Naive B cell (primary cell): ENCODE results near the gene CACTIN. TPM values are rescaled to one million over a fixed set of nuclear protein-coding genes. Genes with fewer than 3 reads are reported as not detected.

Experiments used
- ATAC-seq, 2 donors: fragments of 150-1000 bp; cut with Tn5 transposase; 2 replicates each; pipeline ENCODE4 v1.10.0; 2021; ENCODE audit warnings: low read depth in 2 of 2, mild to moderate bottlenecking in 2 of 2, moderate library complexity in 2 of 2
- DNase-seq: peaks from one replicate; pipeline ENCODE4 v3.0.0; 2022
- H3K27ac Mint-ChIP-seq, 6 donors: one replicate each; pipeline ENCODE4 v1.8.0; 2020 to 2022; ENCODE audit warnings: mild to moderate bottlenecking in 6 of 6, mixed read lengths in 6 of 6, moderate library complexity in 5 of 6, inconsistent platforms in 2 of 6
- H3K27me3 Mint-ChIP-seq, 3 donors: one replicate each; pipeline ENCODE4 v1.8.0; 2021 to 2022; ENCODE audit warnings: mixed read lengths in 3 of 3, mild to moderate bottlenecking in 1 of 3
- H3K36me3 Mint-ChIP-seq, 2 donors: one replicate each; pipeline ENCODE4 v1.8.0; 2020 to 2022; ENCODE audit warnings: mixed read lengths in 2 of 2, inconsistent platforms in 1 of 2, mild to moderate bottlenecking in 1 of 2
- H3K4me1 Mint-ChIP-seq, 3 donors: one replicate each; pipeline ENCODE4 v1.8.0; 2020 to 2022; ENCODE audit warnings: mixed read lengths in 3 of 3, inconsistent platforms in 1 of 3, mild to moderate bottlenecking in 1 of 3, moderate library complexity in 1 of 3
- H3K4me3 Mint-ChIP-seq, 8 donors: one replicate each; pipeline ENCODE4 v1.8.0; 2020 to 2022; ENCODE audit warnings: mild to moderate bottlenecking in 8 of 8, mixed read lengths in 8 of 8, moderate library complexity in 8 of 8, inconsistent platforms in 2 of 8
- H3K9me3 Mint-ChIP-seq, 7 donors: one replicate each; pipeline ENCODE4 v1.8.0; 2020 to 2022; ENCODE audit warnings: mixed read lengths in 7 of 7, mild to moderate bottlenecking in 5 of 7, inconsistent platforms in 2 of 7, moderate library complexity in 1 of 7
- polyA plus RNA-seq, 6 donors: library from polyadenylated mRNA; unstranded; fragments of 300-500 nt; fragmentation: Illumina TruSeq; gene quantifications; one replicate each; pipeline ENCODE4 v1.2.3, GENCODE V29; 2021; ENCODE audit warnings: low read depth in 6 of 6

Gene CACTIN
- polyA plus RNA-seq, 6 donors from 2014 or later, result 2.7 to 15.4 (median 7.9) TPM

DNA sequence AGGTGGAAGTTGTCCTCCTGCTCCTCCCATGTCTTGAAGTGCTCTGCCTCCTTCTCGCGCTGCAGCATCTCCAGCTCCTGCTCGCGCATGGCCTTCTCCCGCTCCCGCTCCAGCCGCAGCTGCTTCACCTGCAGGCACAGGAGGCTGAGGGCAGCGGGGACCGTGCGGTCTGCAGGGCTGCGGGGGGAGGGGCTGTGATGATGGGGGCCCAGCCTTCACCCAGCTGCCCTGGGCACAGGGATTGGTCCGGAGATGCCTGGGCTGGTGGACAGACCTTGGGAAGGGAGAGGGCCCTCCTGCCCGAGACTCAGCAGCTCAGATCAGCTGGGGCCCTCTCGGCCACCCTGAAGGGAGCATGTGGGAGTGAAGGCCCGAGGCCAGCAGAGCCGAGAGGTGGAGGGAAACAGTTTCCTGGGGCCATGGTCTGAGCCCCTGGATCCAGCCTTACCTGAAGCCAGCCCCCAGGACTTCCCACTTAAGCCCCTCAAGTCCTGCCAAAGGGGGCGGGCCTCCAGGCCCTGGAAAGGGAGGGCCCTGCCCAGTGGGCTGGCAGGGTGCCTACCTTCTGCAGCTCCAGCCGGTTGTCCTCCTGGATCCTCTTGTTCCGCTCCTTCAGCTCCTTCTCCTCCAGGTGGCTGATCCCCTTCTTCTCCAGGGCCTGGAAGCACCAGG lies 6.3 kb downstream of the CACTIN start:
- H3K27ac Mint-ChIP-seq, result no peak overlapping the region
- ATAC-seq (no peak), DNase-seq (no peak)
- no peak overlapping the region for H3K4me3 Mint-ChIP-seq
- peaks cover 24 to 31% (median 30%) of the 10 kb centered on the region in 3 donors for H3K4me1 Mint-ChIP-seq
- no peaks in the 10 kb centered on the region for H3K27me3 Mint-ChIP-seq
- no peaks in the 10 kb centered on the region for H3K9me3 Mint-ChIP-seq
- no peaks in the 10 kb centered on the region for H3K36me3 Mint-ChIP-seq

DNA sequence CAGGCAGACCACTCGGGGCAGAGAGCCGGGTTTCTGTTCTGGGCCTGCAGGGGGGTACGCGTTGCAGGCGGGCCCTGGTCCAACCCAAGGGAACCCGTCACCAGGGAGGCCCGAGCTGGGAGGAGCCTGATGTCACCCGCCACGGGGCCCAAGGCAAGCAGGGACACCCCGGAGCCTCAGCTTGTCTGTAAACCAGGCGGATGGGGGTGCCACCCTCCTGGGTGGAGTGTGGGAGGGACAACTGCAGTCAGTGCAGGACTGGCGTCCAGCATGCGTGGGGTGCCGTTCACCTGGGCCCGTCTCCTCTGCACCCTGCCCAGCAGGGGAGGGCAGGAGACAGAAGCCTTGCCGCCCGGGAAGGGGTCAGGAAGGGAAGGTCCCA lies 7.0 kb downstream of the CACTIN start:
- H3K4me1 Mint-ChIP-seq, result peaks cover 23 to 30% (median 26%) of the 10 kb centered on the region in 3 donors
- no peak overlapping the region for H3K4me3 Mint-ChIP-seq
- no peaks in the 10 kb centered on the region for H3K36me3 Mint-ChIP-seq
- no peak for ATAC-seq
- no peak for DNase-seq
- H3K9me3 Mint-ChIP-seq, result no peaks in the 10 kb centered on the region
- H3K27me3 Mint-ChIP-seq, result no peaks in the 10 kb centered on the region
- H3K27ac Mint-ChIP-seq, result no peak overlapping the region

DNA sequence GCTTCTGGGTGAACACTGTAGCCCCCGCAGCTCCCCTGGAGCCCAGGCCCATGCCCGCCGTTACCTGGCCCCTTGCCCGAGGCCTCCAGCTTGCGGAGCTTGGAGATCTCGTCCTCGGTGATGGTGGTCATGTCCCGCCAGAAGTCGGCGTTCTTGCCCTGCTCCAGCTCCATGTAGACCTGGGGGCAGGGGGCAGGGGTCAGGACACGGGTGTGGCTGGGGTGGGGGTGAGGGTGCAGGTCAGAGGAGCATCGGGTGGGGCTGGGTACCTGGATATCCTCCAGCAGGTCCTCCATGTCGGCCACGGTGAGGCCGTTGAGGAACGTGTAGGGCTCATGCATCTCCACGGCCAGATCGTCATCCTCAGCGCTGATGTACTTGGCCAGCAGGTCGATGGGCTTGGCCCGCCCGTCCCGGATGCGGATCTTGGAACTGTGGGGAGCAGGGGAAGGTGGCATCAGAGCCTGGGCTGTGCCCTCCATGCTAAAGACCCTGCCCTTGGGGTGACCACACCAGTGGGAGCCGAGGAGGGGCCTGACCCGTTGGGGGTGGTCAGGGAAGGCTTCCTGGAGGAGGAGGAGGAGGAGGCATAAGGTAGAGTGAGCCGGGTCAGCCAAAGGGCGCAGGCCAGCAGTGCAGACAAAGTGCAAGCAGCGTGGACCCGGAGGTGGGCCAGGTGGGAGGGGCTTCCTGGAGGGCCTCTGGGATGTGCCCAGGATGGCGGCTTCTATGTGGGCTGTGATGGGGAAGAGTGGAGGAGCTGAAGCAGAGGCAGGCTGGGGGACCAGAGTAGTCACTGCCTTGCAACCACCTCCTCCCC lies 7.6 kb downstream of the CACTIN start:
- DNase-seq (no peak), ATAC-seq (no peak)
- Mint-ChIP-seq H3K4me3 (no peak overlapping the region), H3K27me3 (no peaks in the 10 kb centered on the region), H3K9me3 (no peaks in the 10 kb centered on the region), H3K36me3 (no peaks in the 10 kb centered on the region), H3K4me1 (peaks cover 17 to 24% (median 20%) of the 10 kb centered on the region in 3 donors), H3K27ac (no peak overlapping the region)

DNA sequence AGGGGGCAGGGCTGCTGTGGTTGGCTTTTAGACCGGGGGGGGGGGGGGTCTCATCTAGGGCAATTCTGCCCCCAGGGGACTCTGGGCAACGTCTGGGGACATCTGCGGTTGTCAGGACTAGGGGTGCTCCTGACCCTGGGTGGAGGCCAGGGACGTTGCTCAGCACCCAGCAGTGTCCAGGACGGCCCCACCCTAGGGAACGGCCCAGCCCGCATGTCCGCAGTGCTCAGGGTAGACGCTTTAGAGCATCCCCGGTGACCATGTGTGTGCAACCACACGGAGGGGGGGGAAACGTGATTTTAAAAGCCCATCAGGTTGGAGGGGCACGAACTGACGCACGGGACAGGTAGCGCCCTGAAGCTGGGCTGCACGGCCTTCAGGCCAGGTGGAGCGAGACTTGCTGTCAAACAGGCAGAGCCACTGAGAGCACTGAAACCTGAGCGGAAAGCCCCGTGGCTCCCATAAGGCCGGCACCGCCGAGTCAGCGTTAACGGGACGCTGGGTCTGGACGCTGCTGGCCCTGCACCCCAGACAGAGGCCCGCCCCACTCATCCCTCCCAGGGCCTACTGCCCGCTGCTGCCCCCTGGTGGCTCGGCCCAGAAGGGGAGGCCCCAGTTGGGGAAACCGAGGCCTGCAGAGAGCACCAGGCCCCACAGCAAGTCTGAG lies 8.3 kb downstream of the CACTIN start:
- H3K27ac Mint-ChIP-seq, result peak overlapping the region in 1 of 6 donors; percentile 69
- peaks cover 16 to 22% (median 19%) of the 10 kb centered on the region in 3 donors for H3K4me1 Mint-ChIP-seq
- no peaks in the 10 kb centered on the region for H3K27me3 Mint-ChIP-seq
- ATAC-seq (peak; percentile 64 to 73), DNase-seq (peak; percentile 58)
- H3K4me3 Mint-ChIP-seq, result peak overlapping the region in 3 of 8 donors; percentile 2 to 53 (median 48)
- H3K36me3 Mint-ChIP-seq, result no peaks in the 10 kb centered on the region
- no peaks in the 10 kb centered on the region for H3K9me3 Mint-ChIP-seq

DNA sequence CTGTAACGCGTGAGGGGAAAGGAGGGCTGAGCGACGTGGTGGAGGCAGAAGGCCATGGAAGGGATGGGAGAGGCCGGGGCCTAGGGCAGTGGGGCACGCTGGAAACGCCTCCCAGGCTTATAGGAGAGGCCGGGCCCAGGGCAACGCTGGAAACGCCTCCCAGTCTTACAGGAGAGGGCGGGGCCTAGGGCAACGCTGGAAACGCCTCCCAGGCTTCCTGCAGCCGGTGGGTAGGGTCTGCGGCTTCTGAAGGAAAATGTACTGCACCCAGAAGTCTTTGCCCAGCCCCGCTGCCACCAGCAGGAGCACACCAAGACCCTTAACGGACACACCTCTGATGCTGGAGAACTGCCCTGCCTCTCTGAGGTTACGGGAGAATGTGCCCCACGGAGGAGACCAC lies 9.1 kb downstream of the CACTIN start:
- Mint-ChIP-seq H3K27ac (peak overlapping the region in 4 of 6 donors; percentile 3 to 76 (median 70)), H3K27me3 (no peaks in the 10 kb centered on the region)
- ATAC-seq, result peak in 1 of 2 donors; percentile 23

DNA sequence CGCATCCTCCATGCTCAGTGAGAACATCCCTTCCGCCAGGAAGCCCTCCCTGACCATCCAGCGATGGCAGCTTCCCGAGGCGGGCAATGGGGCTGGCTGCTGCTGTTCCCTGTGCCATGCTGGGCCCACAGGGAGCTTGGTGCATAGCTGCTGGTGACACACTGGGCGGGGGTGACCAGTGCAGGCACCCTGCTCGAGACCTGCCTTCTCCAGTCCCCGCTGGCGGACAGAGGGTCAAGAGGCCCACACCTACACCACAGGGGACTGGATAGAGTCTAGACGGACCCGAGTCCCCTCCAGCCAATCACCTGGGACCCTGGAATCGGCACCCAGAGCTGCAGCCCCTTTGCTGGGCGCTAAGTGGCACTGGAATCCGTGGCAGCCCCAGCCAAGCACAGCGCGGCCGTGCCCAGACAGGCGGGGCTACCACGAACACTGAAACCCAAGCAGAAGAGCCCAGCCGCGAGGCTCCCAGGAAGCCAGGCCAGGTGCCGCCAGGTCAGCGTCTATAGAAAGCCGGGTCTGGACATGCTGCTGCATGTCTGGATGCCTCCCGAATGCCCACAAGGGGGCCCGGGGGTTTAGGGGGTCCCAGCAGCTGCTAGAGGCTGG lies 11.0 kb downstream of the CACTIN start:
- peak overlapping the region in 1 of 6 donors; percentile 81 for H3K27ac Mint-ChIP-seq
- no peaks in the 10 kb centered on the region for H3K27me3 Mint-ChIP-seq
- H3K9me3 Mint-ChIP-seq, result no peaks in the 10 kb centered on the region
- H3K36me3 Mint-ChIP-seq, result no peaks in the 10 kb centered on the region
- no peak for ATAC-seq
- H3K4me3 Mint-ChIP-seq, result no peak overlapping the region
- H3K4me1 Mint-ChIP-seq, result peaks cover 13 to 17% (median 17%) of the 10 kb centered on the region in 3 donors
- no peak for DNase-seq

More for the DNA sequence above, 9.1 kb downstream of the CACTIN start:
- Mint-ChIP-seq H3K36me3 (no peaks in the 10 kb centered on the region), H3K4me1 (peaks cover 16 to 22% (median 17%) of the 10 kb centered on the region in 3 donors), H3K4me3 (peak overlapping the region in 5 of 8 donors; percentile 29 to 74 (median 42)), H3K9me3 (no peaks in the 10 kb centered on the region)
- no peak for DNase-seq

DNA sequence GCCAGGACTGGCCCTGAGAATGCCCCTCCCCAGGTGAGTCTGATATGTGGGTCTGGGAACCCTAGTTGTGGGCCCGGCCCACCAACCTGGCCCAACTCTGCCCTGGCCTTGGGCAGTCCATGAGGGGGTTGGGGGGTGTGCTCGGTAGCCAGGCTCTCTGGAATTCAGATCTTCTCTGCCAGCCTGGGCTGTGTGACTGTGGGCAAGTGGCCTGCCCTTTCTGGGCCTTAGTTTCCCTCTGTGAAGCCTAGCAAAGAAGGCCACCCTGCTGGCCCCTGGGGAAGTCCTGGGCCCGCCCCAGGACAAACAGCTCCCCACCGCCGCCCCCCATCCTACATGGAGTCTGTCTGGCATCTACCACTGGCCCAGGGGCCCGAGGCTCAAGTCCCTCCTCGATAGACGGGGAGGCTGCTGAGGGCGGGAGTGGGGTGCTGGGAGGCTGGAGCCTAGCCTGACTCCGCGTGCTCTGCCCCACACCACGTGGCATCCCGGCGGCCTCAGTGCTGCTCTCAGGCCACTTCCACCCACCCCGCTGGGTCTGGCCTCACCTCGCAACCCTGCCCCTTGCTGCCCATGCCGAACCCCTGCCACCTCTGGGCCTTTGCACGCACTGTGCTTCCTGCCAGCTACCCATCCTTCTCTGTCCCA lies 11.6 kb downstream of the CACTIN start:
- Mint-ChIP-seq H3K36me3 (no peaks in the 10 kb centered on the region), H3K4me1 (peaks cover 13 to 17% (median 17%) of the 10 kb centered on the region in 3 donors), H3K9me3 (no peaks in the 10 kb centered on the region), H3K27me3 (no peaks in the 10 kb centered on the region), H3K27ac (peak overlapping the region in 1 of 6 donors; percentile 81), H3K4me3 (no peak overlapping the region)
- no peak for ATAC-seq
- no peak for DNase-seq

DNA sequence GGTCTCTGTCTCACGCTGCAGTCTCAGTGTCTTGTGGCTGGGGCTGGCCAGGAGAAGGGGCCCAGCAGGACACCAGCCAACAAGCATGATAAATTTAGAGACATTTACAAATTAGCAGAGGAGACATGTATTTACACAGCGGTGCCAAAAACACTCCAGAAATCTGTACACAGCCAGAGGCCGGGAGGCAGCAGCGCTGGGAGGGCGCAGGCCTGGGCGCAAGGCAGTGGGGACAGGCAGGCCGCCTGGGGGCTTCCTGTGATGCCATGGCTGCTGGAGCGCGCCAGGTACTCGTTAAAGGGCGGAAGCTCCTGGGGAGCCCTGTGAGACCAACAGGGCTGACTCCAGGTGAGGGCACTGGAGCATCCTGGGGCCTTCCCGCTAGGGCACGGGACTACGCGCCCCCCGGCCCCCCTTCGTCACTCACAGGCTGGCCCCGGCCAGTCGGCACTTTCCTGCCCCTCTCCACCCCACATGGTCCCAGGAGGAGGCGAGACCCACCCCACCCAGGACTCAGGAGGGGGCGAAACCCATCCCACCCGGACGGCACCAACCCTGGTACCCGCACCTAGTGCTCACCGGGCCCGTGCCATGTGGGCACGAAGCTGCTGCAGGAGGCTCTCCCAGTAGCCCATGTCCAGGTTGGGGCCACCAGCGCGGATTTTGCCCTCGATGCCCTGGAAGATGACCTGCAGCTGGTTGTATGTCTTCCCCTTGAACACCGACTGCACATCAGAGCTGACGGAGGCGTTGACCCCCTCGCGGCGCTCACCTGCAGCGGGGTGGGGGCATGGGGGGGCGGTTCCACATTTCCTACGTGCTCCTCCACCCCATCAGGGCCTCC lies 12.6 kb downstream of the CACTIN start:
- H3K36me3 Mint-ChIP-seq, result no peaks in the 10 kb centered on the region
- H3K4me3 Mint-ChIP-seq, result no peak overlapping the region
- H3K9me3 Mint-ChIP-seq, result no peaks in the 10 kb centered on the region
- no peaks in the 10 kb centered on the region for H3K27me3 Mint-ChIP-seq
- peaks cover 16 to 20% (median 17%) of the 10 kb centered on the region in 3 donors for H3K4me1 Mint-ChIP-seq
- DNase-seq, result no peak
- H3K27ac Mint-ChIP-seq, result no peak overlapping the region
- ATAC-seq, result no peak

DNA sequence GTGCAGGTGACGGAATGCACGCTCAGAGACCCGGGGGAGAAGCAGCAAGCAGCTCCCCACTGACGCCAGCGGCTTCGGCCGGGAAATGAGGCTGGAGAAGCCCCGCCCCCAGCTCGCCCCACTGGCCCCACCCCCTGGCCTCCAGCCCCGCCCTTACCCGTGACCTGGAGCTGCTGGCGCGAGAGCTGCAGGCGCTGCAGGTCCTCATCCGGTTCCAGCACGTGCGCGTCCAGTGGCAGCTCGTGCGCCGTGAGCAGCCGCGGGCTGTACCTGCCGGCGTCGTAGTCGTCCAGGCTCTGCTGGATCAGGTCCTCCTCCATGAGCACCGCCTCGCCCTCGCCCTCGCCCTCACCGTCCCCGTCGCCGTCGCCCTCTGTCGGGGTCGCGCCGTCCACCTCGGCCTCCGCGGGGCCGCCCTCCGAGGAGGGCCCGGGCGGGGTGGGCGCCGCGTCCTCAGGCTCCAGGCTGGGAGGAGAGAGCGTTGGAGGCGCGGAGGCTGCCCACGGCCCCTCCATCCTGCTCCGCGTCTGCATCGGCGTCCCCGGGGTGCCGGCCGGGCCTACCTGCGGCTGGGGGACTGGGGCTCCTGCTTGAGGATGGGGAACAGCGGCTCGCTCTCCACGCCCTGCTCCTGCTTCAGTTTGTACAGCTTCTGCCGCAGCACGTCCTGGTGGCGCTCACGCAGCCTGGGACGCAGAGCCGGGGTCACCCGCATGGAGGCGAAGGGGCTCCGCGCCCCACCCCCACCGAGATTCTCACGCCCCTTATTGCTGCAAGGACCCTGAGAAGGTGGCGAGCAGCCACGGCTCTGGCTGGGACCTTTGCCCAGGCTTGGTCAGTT lies 13.5 kb downstream of the CACTIN start:
- H3K4me3 Mint-ChIP-seq, result no peak overlapping the region
- no peaks in the 10 kb centered on the region for H3K27me3 Mint-ChIP-seq
- H3K36me3 Mint-ChIP-seq, result no peaks in the 10 kb centered on the region
- peaks cover 17 to 20% (median 19%) of the 10 kb centered on the region in 3 donors for H3K4me1 Mint-ChIP-seq
- ATAC-seq (no peak), DNase-seq (no peak)
- H3K27ac Mint-ChIP-seq, result no peak overlapping the region
- no peaks in the 10 kb centered on the region for H3K9me3 Mint-ChIP-seq

DNA sequence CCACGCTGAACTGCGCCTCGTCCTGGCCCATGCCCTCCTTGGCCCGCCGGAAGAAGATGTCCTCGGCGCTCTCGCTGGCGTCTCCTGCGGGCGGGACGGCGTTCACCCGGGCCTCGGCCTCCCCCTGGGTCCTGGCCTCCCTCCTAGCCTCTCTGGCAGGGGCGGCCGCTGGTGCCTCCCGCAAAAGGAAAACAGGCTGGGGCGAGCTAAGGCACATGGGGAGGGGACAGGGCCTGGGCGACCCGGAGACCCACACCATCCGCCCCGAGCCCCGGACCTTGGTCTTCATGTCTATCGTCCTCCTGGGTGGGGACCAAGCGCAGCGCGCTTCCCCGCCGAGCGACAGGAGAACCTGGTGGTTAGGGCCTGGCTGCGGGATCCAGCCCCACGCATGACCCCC lies 14.3 kb downstream of the CACTIN start:
- H3K4me3 Mint-ChIP-seq, result no peak overlapping the region
- no peaks in the 10 kb centered on the region for H3K27me3 Mint-ChIP-seq
- H3K36me3 Mint-ChIP-seq, result no peaks in the 10 kb centered on the region
- H3K27ac Mint-ChIP-seq, result no peak overlapping the region
- H3K4me1 Mint-ChIP-seq, result peaks cover 17 to 21% (median 18%) of the 10 kb centered on the region in 3 donors
- DNase-seq (no peak), ATAC-seq (no peak)
- H3K9me3 Mint-ChIP-seq, result no peaks in the 10 kb centered on the region

DNA sequence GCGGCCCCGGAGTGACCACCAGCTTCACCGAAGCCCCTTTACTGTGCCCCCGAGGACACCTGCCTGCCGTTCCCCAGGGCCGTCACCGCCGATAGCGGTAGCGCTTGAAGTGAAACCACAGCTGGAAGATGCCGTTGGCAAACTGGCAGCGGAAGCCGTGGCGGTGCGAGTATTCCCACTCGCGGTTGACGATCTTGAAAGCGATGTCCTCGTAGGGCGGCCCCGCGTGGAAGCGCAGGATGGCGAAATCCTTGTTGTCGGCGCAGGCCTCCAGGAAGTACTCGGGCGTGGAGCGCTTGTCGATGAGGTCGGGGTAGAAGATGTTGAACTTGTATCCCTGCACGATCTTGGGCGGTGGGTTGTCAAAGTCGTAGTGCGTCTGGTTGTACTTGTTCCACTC lies 14.7 kb downstream of the CACTIN start:
- peaks cover 16 to 20% (median 18%) of the 10 kb centered on the region in 3 donors for H3K4me1 Mint-ChIP-seq
- no peak overlapping the region for H3K27ac Mint-ChIP-seq
- DNase-seq (no peak), ATAC-seq (no peak)
- H3K36me3 Mint-ChIP-seq, result no peaks in the 10 kb centered on the region
- H3K4me3 Mint-ChIP-seq, result no peak overlapping the region
- no peaks in the 10 kb centered on the region for H3K27me3 Mint-ChIP-seq
- no peaks in the 10 kb centered on the region for H3K9me3 Mint-ChIP-seq
